Measurements from ENCODE around the gene LRRC8A.
A peak's percentile ranks its signal among the peaks of the same experiment; 100 is the strongest.

LRRC8A gene

GRCh38 chr9:128902351-128903078 is 20.6 kb downstream of the LRRC8A start:
- DNase-seq: peak; percentile 88

DNA sequence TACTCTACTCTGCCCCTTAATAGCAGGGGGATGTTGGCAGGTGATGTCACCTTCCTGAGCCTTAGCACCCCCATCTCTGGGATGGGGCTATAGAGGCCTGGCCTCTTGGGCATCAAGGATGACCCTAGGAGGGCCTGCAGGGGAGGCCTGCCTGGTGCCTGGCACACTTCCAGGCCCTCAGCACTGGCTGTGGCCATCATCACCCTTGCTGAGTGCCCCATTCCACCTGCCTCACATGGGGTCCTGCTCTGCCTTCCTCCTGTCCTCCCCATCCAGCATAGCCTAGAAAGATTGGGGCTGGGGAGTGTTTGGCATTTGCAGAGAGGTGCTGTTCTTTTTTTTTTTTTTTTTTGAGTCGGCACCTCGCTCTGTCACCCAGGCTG is 21.1 kb downstream of the LRRC8A start:
- DNase-seq: no peak

- DNase-seq: no peak
These were observed 22.1 kb downstream of the LRRC8A start for GRCh38 chr9:128903871-128904620.

GRCh38 chr9:128905964-128906363 is 24.0 kb downstream of the LRRC8A start:
- no peak for DNase-seq

- DNase-seq: no peak
These were observed 24.8 kb downstream of the LRRC8A start for GRCh38 chr9:128906741-128907140.

DNA sequence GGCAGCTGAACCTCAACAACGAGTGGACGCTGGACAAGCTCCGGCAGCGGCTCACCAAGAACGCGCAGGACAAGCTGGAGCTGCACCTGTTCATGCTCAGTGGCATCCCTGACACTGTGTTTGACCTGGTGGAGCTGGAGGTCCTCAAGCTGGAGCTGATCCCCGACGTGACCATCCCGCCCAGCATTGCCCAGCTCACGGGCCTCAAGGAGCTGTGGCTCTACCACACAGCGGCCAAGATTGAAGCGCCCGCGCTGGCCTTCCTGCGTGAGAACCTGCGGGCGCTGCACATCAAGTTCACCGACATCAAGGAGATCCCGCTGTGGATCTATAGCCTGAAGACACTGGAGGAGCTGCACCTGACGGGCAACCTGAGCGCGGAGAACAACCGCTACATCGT is 26.4 kb downstream of the LRRC8A start:
- DNase-seq: no peak

DNA sequence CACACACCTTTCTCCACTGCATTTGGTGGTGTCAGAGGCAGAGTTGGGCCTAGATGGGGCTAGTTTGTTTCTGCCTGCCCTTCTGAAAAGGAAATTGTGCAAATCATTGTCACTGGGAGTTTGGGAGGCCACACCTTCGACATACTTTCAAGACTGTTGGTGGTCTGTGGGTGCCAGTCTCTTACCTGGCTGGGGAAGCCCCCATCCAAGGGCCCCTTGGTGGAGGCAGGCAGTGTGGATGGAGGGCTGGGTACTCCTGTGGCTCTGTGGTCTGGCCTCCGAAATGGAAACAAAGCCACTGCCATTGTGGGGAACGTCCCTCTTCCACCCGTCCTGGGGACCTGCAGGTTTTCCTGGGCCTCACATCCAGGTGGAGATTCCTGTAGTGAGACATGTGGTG is 27.9 kb downstream of the LRRC8A start:
- no peak for DNase-seq

DNA sequence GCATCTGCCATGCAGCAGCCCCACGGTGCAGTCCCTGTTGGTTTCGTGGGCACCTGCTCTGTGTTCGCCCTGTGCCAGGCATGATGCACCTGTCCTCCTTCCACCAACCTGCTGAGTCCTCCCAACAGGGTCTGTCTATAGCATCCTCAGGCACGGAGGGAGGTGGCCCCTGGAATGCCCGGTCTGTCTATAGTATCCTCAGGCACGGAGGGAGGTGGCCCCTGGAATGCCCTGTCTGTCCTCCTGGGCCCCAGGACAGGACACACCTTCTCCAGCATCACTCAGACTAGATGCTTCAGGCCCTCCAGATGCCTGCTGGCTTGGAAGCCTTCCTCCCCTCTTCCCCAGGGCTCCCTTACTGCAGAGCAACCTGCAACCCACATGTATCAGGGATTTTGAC is 29.0 kb downstream of the LRRC8A start:
- no peak for DNase-seq

DNA sequence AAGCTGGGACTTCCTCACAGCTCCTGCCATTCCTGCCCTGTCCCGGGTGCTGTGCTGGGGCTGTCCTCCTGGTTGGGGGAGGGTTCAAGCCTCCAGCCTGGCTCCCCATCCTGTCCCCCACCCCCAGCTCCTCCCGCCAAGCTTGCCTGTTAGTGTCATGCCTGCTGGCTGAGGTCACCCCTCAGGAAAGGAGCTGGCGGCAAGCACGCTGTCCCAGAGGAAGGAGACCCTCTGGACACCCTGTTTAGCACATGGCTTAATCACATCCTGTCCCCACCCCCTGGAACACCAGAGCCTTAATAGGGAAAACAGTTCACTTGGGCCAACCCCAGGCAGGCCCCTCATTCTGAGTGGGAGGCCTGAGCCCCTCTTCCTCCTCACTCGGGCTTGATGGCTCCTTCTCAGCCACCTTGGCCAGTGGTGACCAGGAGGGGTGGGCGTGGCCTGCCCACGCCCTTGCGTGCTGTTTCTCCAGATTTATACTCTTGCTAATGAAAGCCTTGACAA is 29.6 kb downstream of the LRRC8A start:
- no peak for DNase-seq

DNA sequence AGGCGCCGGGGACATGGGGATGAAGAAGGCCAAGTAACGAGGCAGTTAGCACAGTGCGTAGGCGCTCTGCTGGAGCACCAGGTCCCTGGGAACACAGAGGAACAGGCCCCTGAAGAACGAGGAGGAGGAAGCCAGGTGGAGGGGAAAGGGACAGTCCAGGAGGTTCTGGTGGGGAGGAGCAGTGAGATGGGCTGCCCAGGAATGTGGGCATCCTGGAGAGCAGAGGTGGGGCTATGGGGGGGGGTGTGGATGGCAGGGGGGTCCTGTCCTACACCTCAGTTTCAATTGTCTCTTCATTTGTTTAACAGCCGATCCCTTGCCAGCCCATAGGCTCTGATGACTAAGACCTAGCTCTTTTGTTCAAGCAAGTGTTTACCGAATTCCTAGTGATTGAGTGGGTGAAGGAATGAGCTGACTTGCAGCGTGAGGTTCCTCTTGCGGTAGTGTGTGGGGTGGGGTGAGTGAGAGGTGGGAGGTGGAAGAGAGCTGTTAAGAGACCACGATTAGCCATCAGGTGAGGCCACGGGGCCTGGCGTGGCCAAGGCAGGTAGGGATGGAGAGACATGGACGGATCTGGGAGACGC is 30.4 kb downstream of the LRRC8A start:
- no peak for DNase-seq

DNA sequence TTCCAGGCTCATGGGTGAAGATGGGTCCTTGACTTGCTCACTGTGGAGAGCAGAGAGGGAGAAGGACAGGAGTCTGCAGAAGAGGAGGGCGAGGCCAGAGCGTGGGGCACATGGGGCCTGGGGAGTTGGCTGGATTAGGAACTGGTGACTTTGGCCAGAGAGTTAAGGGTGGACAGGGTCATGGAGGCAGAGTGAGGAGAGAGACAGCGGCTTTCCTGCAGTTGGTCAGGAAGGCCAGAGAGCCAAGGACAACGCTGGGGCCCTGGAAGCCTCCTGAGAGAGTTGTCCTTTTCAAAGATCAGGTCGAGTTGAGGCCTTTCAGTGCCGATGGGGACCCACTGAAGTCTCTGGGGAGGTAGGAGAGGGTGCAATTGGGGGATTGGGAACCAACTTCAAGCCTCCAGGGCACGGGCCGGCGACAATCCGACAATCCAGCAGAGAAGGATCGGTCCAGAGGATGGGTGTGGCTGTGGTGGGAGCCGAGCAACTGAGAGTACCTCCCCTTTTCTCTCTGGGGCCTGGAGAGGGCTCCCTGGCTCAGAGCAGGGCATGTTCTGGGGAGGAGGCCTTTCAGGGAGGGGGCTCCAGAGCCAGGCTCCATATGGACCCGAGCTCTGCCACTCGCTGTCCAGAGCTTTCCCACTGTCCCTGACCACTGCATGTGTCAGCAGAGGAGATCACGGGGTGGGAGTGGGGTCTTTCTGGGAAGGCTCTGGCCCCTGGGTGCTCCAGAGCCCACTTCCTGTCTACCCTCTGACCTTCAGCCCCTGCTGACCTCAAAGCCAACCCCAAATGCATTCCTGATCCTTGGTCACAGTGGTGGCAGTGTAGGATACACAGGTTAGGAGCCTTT is 31.3 kb downstream of the LRRC8A start:
- DNase-seq: no peak

GRCh38 chr9:128913995-128914772 is 32.3 kb downstream of the LRRC8A start:
- DNase-seq: no peak

GRCh38 chr9:128916204-128916603 is 34.3 kb downstream of the LRRC8A start:
- DNase-seq: no peak

GRCh38 chr9:128916745-128917144 is 34.8 kb downstream of the LRRC8A start:
- no peak for DNase-seq

DNA sequence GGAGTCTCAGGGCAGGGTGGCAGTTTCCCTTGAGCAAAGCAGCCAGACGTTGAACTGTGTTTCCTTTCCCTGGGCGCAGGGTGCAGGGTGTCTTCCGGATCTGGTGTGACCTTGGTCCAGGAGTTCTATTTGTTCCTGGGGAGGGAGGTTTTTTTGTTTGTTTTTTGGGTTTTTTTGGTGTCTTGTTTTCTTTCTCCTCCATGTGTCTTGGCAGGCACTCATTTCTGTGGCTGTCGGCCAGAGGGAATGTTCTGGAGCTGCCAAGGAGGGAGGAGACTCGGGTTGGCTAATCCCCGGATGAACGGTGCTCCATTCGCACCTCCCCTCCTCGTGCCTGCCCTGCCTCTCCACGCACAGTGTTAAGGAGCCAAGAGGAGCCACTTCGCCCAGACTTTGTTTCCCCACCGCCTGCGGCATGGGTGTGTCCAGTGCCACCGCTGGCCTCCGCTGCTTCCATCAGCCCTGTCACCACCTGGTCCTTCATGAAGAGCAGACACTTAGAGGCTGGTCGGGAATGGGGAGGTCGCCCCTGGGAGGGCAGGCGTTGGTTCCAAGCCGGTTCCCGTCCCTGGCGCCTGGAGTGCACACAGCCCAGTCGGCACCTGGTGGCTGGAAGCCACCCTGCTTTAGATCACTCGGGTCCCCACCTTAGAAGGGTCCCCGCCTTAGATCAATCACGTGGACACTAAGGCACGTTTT is 35.4 kb downstream of the LRRC8A start:
- no peak for DNase-seq

DNA sequence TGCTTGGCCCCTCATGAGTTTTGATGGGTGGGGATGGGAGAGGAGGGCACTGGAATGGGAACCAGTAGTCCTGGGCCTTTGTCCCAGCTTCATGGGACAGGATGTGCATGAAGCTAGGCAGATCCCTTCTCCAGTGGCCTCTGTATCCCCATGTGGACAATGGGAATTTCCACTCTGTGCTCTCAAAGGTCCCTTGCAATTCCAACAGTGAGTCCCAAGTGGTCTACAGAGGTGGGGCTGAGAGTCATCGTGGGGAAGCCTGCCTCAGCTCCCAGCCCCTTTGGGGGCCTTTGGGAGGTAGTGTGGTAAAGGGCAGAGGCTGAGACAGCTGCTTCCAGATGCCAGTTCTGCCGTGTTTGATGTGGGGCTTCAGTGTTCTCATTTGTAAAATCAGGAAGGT is 37.0 kb downstream of the LRRC8A start:
- no peak for DNase-seq

DNA sequence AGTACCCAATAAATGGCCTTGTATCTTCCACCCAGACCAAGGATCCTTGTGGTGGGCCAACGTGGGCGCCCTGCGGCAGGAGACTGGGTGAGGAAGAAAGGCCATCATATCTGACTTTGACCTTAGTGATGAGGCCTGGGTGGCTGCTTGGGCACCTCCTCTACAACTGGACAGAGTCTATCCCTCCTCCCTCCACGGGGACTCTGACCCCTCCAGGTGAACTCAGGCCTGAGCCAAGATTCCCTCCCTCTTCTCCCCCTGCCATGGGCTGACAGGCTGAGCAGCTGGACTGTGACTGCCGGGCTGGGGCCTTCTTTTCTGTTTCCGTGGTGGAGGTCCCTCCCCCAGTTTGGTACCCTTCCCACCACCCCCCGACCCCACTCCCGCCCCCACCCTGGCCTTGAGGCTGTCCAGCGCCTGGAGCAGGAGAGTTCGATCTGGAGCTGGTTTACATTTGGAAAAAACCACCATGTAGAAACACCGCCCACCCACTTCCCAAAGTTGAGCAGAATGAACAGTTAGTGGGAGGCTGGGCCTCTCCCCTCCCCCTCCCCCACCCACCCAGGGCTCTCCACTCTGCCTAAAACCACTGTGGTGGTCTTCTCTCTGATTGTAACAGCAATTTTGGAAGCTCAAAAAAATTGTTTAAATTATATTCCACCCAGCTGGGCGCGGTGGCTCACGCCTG is 37.6 kb downstream of the LRRC8A start:
- DNase-seq: no peak

GRCh38 chr9:128920381-128921058 is 38.6 kb downstream of the LRRC8A start, which contains the start of gene PHYHD1:
Gene PHYHD1 (plus strand): TSS chr9:128920982. CDS start chr9:128922324, 1,342 bp downstream.
- no peak for DNase-seq

GRCh38 chr9:128921881-128922763 is 40.2 kb downstream of the LRRC8A start:
- no peak for DNase-seq

All from CD4-positive, alpha-beta T cell treated with Interleukin-10 for 1 hour (primary cell).